ENCODE measurements around the gene SLC66A1. TPM values are rescaled to one million over a fixed set of nuclear protein-coding genes. Genes with fewer than 3 reads are reported as not detected.

Gene SLC66A1
- total RNA-seq, 2 donors from 2014 or later: 24.4 to 49.6 TPM

DNA sequence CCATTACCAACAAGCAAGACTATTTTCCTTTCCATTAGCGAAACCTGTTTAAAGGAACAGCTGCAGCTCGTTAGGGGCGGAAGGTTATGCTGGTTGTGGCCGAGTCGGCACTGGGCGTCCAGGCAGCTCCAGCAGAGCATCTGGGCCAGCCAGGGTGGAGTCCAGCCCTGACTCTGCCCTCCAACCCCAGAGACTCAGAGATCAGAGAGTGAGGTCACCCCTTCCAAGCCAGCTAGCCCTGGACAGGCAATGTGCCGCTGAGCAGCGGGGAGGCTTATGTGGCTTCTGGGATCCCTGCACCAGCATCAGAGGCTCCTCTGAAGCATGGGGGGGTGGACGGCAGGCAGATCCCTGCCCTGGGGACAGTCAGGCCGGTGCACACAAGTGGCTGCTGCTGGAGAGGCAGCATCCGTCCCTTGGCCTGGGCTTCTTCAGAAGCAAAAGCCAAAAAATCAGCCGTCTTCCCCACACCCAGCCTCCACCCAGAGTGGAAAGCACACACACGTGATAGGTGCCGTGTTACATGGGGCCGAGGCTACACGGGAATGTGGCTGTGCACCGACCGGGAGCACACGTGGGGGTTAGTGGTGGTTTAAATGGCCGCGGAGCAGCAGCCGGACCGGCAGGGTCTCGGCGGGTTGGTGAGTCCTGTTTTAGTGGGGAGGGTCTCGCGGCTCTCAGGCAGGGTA lies 30.1 kb downstream of the SLC66A1 start:
- peaks cover 0 to 4% of the 10 kb centered on the region in 2 donors for H3K36me3 ChIP-seq
- TF ChIP-seq, protein P1, sequence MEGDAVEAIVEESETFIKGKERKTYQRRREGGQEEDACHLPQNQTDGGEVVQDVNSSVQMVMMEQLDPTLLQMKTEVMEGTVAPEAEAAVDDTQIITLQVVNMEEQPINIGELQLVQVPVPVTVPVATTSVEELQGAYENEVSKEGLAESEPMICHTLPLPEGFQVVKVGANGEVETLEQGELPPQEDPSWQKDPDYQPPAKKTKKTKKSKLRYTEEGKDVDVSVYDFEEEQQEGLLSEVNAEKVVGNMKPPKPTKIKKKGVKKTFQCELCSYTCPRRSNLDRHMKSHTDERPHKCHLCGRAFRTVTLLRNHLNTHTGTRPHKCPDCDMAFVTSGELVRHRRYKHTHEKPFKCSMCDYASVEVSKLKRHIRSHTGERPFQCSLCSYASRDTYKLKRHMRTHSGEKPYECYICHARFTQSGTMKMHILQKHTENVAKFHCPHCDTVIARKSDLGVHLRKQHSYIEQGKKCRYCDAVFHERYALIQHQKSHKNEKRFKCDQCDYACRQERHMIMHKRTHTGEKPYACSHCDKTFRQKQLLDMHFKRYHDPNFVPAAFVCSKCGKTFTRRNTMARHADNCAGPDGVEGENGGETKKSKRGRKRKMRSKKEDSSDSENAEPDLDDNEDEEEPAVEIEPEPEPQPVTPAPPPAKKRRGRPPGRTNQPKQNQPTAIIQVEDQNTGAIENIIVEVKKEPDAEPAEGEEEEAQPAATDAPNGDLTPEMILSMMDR (IDR thresholded peaks at IDR 0.05): no peak
- TF ChIP-seq POLR2AphosphoS5 (IDR thresholded peaks at IDR 0.05): no peak
- TF ChIP-seq POLR2A (IDR thresholded peaks at IDR 0.05): no peak
- DNase-seq (ENCODE audit: low spot score): no peak

DNA sequence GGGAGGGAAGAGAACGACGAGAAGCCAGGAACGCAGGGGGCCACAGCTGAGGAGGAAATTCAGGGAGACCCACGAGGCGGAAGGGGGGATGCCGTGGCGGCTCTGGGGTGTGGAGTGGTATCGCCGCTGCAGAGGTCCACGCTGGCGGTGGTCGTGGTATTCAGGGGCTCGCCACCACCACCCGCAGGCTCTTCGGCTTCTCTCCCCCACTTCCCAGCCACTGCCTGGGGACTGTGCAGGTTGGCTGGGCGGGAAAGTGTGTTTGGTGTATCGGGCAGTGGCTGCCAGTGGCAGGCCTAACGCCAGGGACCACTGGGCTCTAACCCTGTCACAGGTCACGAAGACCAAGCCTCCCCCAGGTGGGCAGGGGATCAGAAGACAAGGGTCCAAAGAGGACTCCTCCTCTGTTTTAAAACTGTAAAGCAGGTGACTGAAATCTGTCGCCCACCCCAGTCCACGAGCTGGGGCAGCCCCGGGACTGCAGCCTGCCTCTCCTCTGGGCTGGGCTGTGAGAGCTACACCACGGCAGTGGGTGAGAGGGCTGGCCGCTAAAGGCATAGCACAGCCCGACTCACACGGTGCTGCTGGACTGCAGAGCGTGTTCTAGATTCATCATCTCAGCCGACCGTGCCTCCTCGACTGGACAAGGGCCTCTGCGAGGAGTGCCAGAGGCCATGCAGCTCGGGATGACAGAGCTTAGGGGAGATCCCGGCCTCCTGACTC lies 30.9 kb downstream of the SLC66A1 start:
- H3K27ac ChIP-seq: peak overlapping the region; percentile 3 to 4
- no peak for TF ChIP-seq POLR2A (IDR thresholded peaks at IDR 0.05)
- TF ChIP-seq, protein P1 (IDR thresholded peaks at IDR 0.05): no peak
- TF ChIP-seq POLR2AphosphoS5 (IDR thresholded peaks at IDR 0.05): no peak
- DNase-seq (ENCODE audit: low spot score): no peak
- H3K36me3 ChIP-seq: peaks cover 0 to 4% of the 10 kb centered on the region in 2 donors
- no peak overlapping the region for H3K4me3 ChIP-seq
- intact Hi-C loops (cut with DNase I): loop anchor here (5.0 kb wide), 1 partner anchor 144 kb away; the partner anchor contains the start of gene CAPZB
- no peaks in the 10 kb centered on the region for H3K4me1 ChIP-seq (replicated peaks)
- H3K9me3 ChIP-seq: no peaks in the 10 kb centered on the region
- no peaks in the 10 kb centered on the region for H3K27me3 ChIP-seq (replicated peaks; ENCODE audit: insufficient read depth)
- 81% methylated on average over 32 of the region's 33 CpGs for WGBS

More for the DNA sequence above, 30.1 kb downstream of the SLC66A1 start:
- Histone ChIP-seq H3K9me3 (no peaks in the 10 kb centered on the region), H3K27ac (peak overlapping the region; percentile 3 to 4), H3K4me1 (replicated peaks) (no peaks in the 10 kb centered on the region), H3K27me3 (replicated peaks; ENCODE audit: insufficient read depth) (no peaks in the 10 kb centered on the region), H3K4me3 (no peak overlapping the region)
- 74% methylated on average over 26 of the region's 27 CpGs for WGBS
- intact Hi-C loops (cut with DNase I): loop anchor here (5.0 kb wide), 1 partner anchor 145 kb away; the partner anchor contains the start of gene CAPZB

DNA sequence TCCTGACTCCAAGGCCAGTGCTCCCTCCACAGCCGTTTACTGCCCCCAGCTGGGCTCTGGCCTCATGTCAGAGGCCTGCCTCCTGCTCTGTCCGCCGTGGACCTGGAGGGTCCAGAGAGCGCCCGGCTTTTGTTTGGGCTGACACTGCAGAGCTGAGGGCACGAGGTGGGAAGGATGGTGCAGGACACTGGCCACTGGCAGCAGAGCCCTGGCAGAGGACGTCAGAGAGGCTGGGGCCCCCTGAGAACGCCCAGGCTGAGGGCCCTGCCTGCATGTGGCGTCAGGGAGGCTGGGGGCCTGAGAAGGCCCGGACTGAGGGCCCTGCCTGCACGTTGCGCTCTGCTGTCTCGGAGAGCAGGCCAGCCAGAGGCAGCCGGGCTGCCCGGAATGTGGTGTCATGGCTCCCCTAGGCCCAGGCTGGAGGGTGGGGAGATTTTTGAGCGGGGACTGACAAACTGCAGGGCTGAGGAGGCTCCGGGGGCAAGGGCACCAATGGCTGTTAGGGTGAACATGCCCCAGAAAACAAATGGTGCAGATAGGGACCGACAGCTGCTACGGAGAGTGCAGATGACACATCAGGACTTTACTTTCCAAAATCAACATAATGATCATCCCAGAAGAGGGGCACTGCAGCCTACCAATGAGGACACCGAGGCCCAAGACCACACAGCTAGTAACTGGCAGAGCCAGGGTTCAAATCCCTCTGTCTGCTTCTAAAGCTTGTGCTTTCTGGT lies 31.7 kb downstream of the SLC66A1 start:
- no peak overlapping the region for H3K27ac ChIP-seq
- WGBS: 84% methylated on average over 20 of the region's 20 CpGs
- H3K9me3 ChIP-seq: no peaks in the 10 kb centered on the region
- no peak for DNase-seq (ENCODE audit: low spot score)
- H3K4me3 ChIP-seq: no peak overlapping the region
- H3K4me1 ChIP-seq (replicated peaks): peaks cover 7% of the 10 kb centered on the region
- no peaks in the 10 kb centered on the region for H3K27me3 ChIP-seq (replicated peaks; ENCODE audit: insufficient read depth)
- no peak for TF ChIP-seq POLR2A (IDR thresholded peaks at IDR 0.05)
- TF ChIP-seq, protein P1 (IDR thresholded peaks at IDR 0.05): no peak
- no peak for TF ChIP-seq POLR2AphosphoS5 (IDR thresholded peaks at IDR 0.05)
- intact Hi-C loops (cut with DNase I): loop anchor here (2.0 to 5.0 kb wide), 2 partner anchors 45 to 144 kb away; partner anchors contain the start of gene CAPZB
- H3K36me3 ChIP-seq: peaks cover 0 to 4% of the 10 kb centered on the region in 2 donors

DNA sequence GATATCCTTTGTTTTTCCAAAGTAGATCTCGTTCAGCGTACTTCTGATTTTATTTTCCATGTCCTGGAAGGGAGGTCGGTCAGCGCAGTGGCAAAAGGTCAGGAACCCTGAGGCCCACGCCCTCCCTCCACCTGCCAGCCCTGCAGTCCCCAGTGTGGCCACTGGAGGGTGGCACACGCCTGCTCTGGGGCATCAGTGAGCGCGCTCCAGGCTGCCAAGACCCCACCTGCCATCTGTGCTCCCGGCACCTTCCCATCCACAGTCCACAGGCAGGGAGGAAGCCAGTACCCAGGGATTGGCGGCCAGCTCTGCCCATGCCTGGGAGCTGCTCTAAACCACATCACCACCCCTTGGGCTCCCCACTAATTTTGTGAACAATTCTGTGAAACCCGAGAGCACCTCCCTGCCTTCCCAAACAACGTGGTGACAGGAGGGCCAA lies 32.3 kb downstream of the SLC66A1 start:
- H3K4me1 ChIP-seq (replicated peaks): peaks cover 13% of the 10 kb centered on the region
- 45% methylated on average over 11 of the region's 12 CpGs for WGBS
- H3K27me3 ChIP-seq (replicated peaks; ENCODE audit: insufficient read depth): no peaks in the 10 kb centered on the region
- TF ChIP-seq POLR2A (IDR thresholded peaks at IDR 0.05) (no peak), POLR2AphosphoS5 (IDR thresholded peaks at IDR 0.05) (peak; percentile 63)
- TF ChIP-seq, protein P1 (IDR thresholded peaks at IDR 0.05): peak; percentile 94 to 98 (median 95)
- intact Hi-C loops (cut with DNase I): loop anchor here (2.0 to 5.0 kb wide), 2 partner anchors 44 to 143 kb away; partner anchors contain the start of gene CAPZB
- no peak overlapping the region for H3K4me3 ChIP-seq
- peak; percentile 65 for DNase-seq (ENCODE audit: low spot score)
- H3K27ac ChIP-seq: peak overlapping the region; percentile 30 to 36
- peaks cover 0 to 4% of the 10 kb centered on the region in 2 donors for H3K36me3 ChIP-seq
- no peaks in the 10 kb centered on the region for H3K9me3 ChIP-seq

Measured in prostate gland (tissue), 2 donors.